Measurements from ENCODE around the gene P4HB. TPM values are rescaled to one million over a fixed set of nuclear protein-coding genes. Genes with fewer than 3 reads are reported as not detected.

P4HB gene
- total RNA-seq, 2 experiments from 2014 or later: 223 to 233 TPM

GRCh38 chr17:81891303-81891552 is 30.9 kb upstream of the P4HB start:
- Mint-ChIP-seq H3K36me3 (ENCODE audit: low read depth) (peaks cover 63% of the 10 kb centered on the region), H3K9me3 (no peaks in the 10 kb centered on the region), H3K4me3 (peak overlapping the region; percentile 99), H3K27ac (peak overlapping the region; percentile 95), H3K4me1 (ENCODE audit: low read depth) (peaks cover 5% of the 10 kb centered on the region), H3K27me3 (no peaks in the 10 kb centered on the region)
- intact Hi-C loops (cut with DNase I, micrococcal nuclease): loop anchor here (1.0 to 5.0 kb wide), 6 partner anchors 20 to 160 kb away; partner anchors contain the start of genes PCYT2 (in 2 of the 2), ARHGDIA (in 1 of the 2), GPS1 (in 1 of the 2) and MAFG (in 1 of the 2)
- Histone ChIP-seq H3K27me3 (ENCODE audit: control insufficient read depth in 1 of 2, insufficient read depth in 2 of 2, low read length in 2 of 2) (no peaks in the 10 kb centered on the region), H3K4me3 (ENCODE audit: low read length) (peak overlapping the region; percentile 62), H3K9me3 (ENCODE audit: control insufficient read depth in 1 of 2, insufficient read depth in 1 of 2, low read length in 2 of 2) (no peaks in the 10 kb centered on the region), H3K27ac (ENCODE audit: low read depth in 1 of 2, low read length in 2 of 2) (no peak overlapping the region), H3K36me3 (ENCODE audit: insufficient read depth, low read length) (peaks cover 56% of the 10 kb centered on the region), H3K4me1 (ENCODE audit: insufficient read depth, low read length) (peaks cover 27% of the 10 kb centered on the region)
- TF ChIP-seq, protein P1, sequence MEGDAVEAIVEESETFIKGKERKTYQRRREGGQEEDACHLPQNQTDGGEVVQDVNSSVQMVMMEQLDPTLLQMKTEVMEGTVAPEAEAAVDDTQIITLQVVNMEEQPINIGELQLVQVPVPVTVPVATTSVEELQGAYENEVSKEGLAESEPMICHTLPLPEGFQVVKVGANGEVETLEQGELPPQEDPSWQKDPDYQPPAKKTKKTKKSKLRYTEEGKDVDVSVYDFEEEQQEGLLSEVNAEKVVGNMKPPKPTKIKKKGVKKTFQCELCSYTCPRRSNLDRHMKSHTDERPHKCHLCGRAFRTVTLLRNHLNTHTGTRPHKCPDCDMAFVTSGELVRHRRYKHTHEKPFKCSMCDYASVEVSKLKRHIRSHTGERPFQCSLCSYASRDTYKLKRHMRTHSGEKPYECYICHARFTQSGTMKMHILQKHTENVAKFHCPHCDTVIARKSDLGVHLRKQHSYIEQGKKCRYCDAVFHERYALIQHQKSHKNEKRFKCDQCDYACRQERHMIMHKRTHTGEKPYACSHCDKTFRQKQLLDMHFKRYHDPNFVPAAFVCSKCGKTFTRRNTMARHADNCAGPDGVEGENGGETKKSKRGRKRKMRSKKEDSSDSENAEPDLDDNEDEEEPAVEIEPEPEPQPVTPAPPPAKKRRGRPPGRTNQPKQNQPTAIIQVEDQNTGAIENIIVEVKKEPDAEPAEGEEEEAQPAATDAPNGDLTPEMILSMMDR (IDR thresholded peaks at IDR 0.05): no peak
- ChIA-PET POLR2A (interaction anchor here (1.3 to 3.5 kb wide), 2 partner anchors 20 to 25 kb away, joined by 5 to 23 read pairs; partner anchors contain the start of gene ARHGDIA), CTCF (no interaction called here)
- ATAC-seq (ENCODE audit: poor library complexity): no peak
- DNase-seq: no peak

DNA sequence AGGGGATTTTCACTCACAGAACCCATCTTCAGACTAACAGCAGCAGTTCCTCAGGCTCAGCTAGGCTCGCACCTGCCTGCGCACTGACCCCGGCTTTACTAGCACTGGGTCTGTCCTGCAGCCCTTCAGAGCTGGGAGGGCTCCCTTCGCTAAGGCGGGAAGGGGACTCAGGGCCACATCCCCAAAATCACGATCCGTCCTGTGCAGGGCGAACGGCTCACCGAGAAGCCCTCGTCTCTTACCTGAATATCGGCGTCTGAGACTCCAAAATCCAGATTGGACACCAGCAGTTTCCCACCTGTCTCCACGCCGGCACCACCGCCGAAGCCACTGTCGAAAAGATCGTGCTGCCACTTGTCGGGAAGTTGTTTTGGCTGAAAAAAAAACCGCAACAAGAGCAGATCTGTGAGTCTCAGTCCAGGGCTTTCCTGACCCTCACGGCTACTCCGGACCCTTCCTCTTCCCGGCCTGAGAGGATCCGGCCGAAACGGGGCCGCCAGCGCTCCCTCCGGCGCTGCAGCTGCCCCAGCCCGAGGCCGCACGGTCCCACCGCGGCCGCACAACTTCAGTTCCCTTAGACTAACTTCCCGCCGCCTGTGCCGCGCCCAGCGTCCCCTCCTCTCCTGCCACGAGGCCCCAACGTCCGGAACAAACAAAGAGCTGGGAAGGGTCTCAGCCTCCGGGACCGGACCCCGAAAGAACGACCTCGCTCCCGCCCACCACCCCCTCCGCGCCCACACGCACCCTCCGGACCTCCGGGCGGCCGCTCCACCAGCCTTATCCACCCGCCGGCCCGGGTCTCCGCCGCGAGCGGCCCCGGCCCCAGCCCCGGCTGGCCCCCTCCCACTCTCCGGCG is 30.3 kb upstream of the P4HB start:
- Mint-ChIP-seq H3K27ac (peak overlapping the region; percentile 95), H3K9me3 (no peaks in the 10 kb centered on the region), H3K27me3 (no peaks in the 10 kb centered on the region), H3K4me1 (ENCODE audit: low read depth) (peaks cover 7% of the 10 kb centered on the region), H3K4me3 (peak overlapping the region; percentile 94), H3K36me3 (ENCODE audit: low read depth) (peaks cover 68% of the 10 kb centered on the region)
- CTCF ChIA-PET: no interaction called here
- POLR2A ChIA-PET: interaction anchor here (3.5 kb wide), 1 partner anchor 20 kb away, joined by 23 read pairs; the partner anchor contains the start of gene ARHGDIA
- DNase-seq (peak in 4 of 14 experiments; percentile 7 to 55 (median 45)), ATAC-seq (ENCODE audit: poor library complexity) (no peak)
- H3K9me3 ChIP-seq (ENCODE audit: control insufficient read depth in 1 of 2, insufficient read depth in 1 of 2, low read length in 2 of 2): no peaks in the 10 kb centered on the region
- no peaks in the 10 kb centered on the region for H3K27me3 ChIP-seq (ENCODE audit: control insufficient read depth in 1 of 2, insufficient read depth in 2 of 2, low read length in 2 of 2)
- peak overlapping the region; percentile 35 to 37 for H3K27ac ChIP-seq (ENCODE audit: low read depth in 1 of 2, low read length in 2 of 2)
- intact Hi-C loops (cut with DNase I, micrococcal nuclease): loop anchor here (1.0 to 5.0 kb wide), 6 partner anchors 19 to 161 kb away; partner anchors contain the start of genes PCYT2 (in 2 of the 2), ARHGDIA (in 1 of the 2), GPS1 (in 1 of the 2) and MAFG (in 1 of the 2)
- TF ChIP-seq, protein P1 (IDR thresholded peaks at IDR 0.05): no peak
- peaks cover 61% of the 10 kb centered on the region for H3K36me3 ChIP-seq (ENCODE audit: insufficient read depth, low read length)
- H3K4me3 ChIP-seq (ENCODE audit: low read length): peak overlapping the region; percentile 58
- peaks cover 27% of the 10 kb centered on the region for H3K4me1 ChIP-seq (ENCODE audit: insufficient read depth, low read length)

- H3K27ac Mint-ChIP-seq: peak overlapping the region; percentile 95
- Histone ChIP-seq H3K27me3 (ENCODE audit: control insufficient read depth in 1 of 2, insufficient read depth in 2 of 2, low read length in 2 of 2) (no peaks in the 10 kb centered on the region), H3K4me3 (ENCODE audit: low read length) (no peak overlapping the region), H3K27ac (ENCODE audit: low read depth in 1 of 2, low read length in 2 of 2) (no peak overlapping the region), H3K9me3 (ENCODE audit: control insufficient read depth in 1 of 2, insufficient read depth in 1 of 2, low read length in 2 of 2) (no peaks in the 10 kb centered on the region), H3K4me1 (ENCODE audit: insufficient read depth, low read length) (peaks cover 27% of the 10 kb centered on the region), H3K36me3 (ENCODE audit: insufficient read depth, low read length) (peaks cover 57% of the 10 kb centered on the region)
- TF ChIP-seq, protein P1 (IDR thresholded peaks at IDR 0.05): no peak
- peaks cover 68% of the 10 kb centered on the region for H3K36me3 Mint-ChIP-seq (ENCODE audit: low read depth)
- ChIA-PET CTCF (no interaction called here), POLR2A (interaction anchor here (3.5 kb wide), 1 partner anchor 19 kb away, joined by 23 read pairs; the partner anchor contains the start of gene ARHGDIA)
- intact Hi-C loops (cut with DNase I, micrococcal nuclease): loop anchor here (2.0 to 5.0 kb wide), 3 partner anchors 21 to 57 kb away; partner anchors contain the start of genes MAFG (in 1 of the 2), MCRIP1 (in 1 of the 2) and PCYT2 (in 1 of the 2)
- H3K4me1 Mint-ChIP-seq (ENCODE audit: low read depth): peaks cover 10% of the 10 kb centered on the region
- peak overlapping the region; percentile 94 for H3K4me3 Mint-ChIP-seq
- ATAC-seq (ENCODE audit: poor library complexity) (no peak), DNase-seq (no peak)
- no peaks in the 10 kb centered on the region for H3K27me3 Mint-ChIP-seq
- H3K9me3 Mint-ChIP-seq: no peaks in the 10 kb centered on the region
These were observed 29.3 kb upstream of the P4HB start for GRCh38 chr17:81889602-81890001.

Measured in CD4-positive, alpha-beta T cell (primary cell).